Prostate gland (tissue), 2 donors: ENCODE data around the gene TMEM248.

ENCODE experiments used
- POLR2AphosphoS5 ChIP-seq: sonication (generic); formaldehyde crosslinking; IDR thresholded peaks from one replicate; pipeline ENCODE4 v1.6.1; 2017; ENCODE audit warnings: antibody characterized with exemption
- TF ChIP-seq, protein P1 (sequence below), 4 experiments: fragments of 200-600 bp in 2 of 4; fragments of 450-650 bp in 2 of 4; sonication (generic) in 2 of 4; IDR thresholded peaks; 1 replicate in 3 of 4; 2 replicates in 1 of 4; pipeline ENCODE4 v1.5.1; 2016 to 2019; ENCODE audit warnings: antibody characterized with exemption in 4 of 4, mild to moderate bottlenecking in 2 of 4, moderate library complexity in 2 of 4

- TF ChIP-seq POLR2AphosphoS5, result no peak
- TF ChIP-seq, protein P1, sequence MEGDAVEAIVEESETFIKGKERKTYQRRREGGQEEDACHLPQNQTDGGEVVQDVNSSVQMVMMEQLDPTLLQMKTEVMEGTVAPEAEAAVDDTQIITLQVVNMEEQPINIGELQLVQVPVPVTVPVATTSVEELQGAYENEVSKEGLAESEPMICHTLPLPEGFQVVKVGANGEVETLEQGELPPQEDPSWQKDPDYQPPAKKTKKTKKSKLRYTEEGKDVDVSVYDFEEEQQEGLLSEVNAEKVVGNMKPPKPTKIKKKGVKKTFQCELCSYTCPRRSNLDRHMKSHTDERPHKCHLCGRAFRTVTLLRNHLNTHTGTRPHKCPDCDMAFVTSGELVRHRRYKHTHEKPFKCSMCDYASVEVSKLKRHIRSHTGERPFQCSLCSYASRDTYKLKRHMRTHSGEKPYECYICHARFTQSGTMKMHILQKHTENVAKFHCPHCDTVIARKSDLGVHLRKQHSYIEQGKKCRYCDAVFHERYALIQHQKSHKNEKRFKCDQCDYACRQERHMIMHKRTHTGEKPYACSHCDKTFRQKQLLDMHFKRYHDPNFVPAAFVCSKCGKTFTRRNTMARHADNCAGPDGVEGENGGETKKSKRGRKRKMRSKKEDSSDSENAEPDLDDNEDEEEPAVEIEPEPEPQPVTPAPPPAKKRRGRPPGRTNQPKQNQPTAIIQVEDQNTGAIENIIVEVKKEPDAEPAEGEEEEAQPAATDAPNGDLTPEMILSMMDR (IDR thresholded peaks at IDR 0.05), result no peak
Measured at GRCh38 chr7:66920256-66920655, 769 bp upstream of the TMEM248 start.
